K562 (cell line): ENCODE results near the gene SNX15. TPM values are rescaled to one million over a fixed set of nuclear protein-coding genes. Genes with fewer than 3 reads are reported as not detected.

Experiments
- ERF ChIP-seq: fragments of 450-650 bp; formaldehyde crosslinking; IDR thresholded peaks from 2 replicates; pipeline ENCODE4 v1.4.0; 2020; ENCODE audit warnings: mild to moderate bottlenecking, mixed read lengths
- EWSR1 ChIP-seq: fragments of 450-650 bp; IDR thresholded peaks from 2 replicates; pipeline ENCODE4 v1.6.1; 2018; ENCODE audit warnings: borderline replicate concordance, mild to moderate bottlenecking, low read depth, moderate library complexity; ENCODE audit not compliant: partially characterized antibody
- GATAD2A ChIP-seq: fragments of 450-650 bp; IDR thresholded peaks from 2 replicates; pipeline ENCODE4 v1.6.1; 2017
- HMG20A ChIP-seq: fragments of 450-650 bp; formaldehyde crosslinking; conservative IDR thresholded peaks from 2 replicates; pipeline ENCODE4 v1.4.0; 2020; ENCODE audit warnings: mild to moderate bottlenecking, mixed read lengths
- HNRNPH1 ChIP-seq: fragments of 200-400 bp; formaldehyde crosslinking; optimal IDR thresholded peaks from 2 replicates; pipeline ENCODE3; 2017; ENCODE audit warnings: low read depth, mild to moderate bottlenecking, low read length, moderate library complexity
- HSF4 ChIP-seq: fragments of 250-450 bp; sonication (Bioruptor Pico); IDR thresholded peaks from 2 replicates; pipeline ENCODE4 v2.1.2; 2022; ENCODE audit warnings: mild to moderate bottlenecking, moderate library complexity, borderline replicate concordance
- IFI16 ChIP-seq: fragments of 250-450 bp; sonication (Bioruptor Pico); IDR thresholded peaks from 2 replicates; pipeline ENCODE4 v2.1.2; 2022; ENCODE audit warnings: mild to moderate bottlenecking, inconsistent platforms
- PHB ChIP-seq: fragments of 250-450 bp; sonication (Bioruptor Pico); IDR thresholded peaks from 2 replicates; pipeline ENCODE4 v1.5.0; 2021
- RAD21 ChIP-seq, 2 experiments: fragments of 250-450 bp in 1 of 2; fragments of 450-650 bp in 1 of 2; sonication (Bioruptor Pico) in 1 of 2; formaldehyde crosslinking in 1 of 2; IDR thresholded peaks in 1 of 2; conservative IDR thresholded peaks in 1 of 2; 2 replicates each; pipeline versions ENCODE4 v1.4.0 to v1.8.0; 2020 to 2022; ENCODE audit warnings: mild to moderate bottlenecking in 2 of 2, moderate library complexity in 1 of 2
- RBBP5 ChIP-seq: fragments of 200-600 bp; sonication (generic); IDR thresholded peaks from 2 replicates; pipeline ENCODE4 v1.6.1; 2012; ENCODE audit warnings: borderline replicate concordance, mild to moderate bottlenecking, low read length, control low read depth, inconsistent platforms; ENCODE audit not compliant: insufficient read depth, poor library complexity, severe bottlenecking
- STAT5A ChIP-seq: IDR thresholded peaks from 2 replicates; pipeline ENCODE4 v1.6.1; 2012; ENCODE audit warnings: low read length, inconsistent platforms, borderline replicate concordance
- TSC22D4 ChIP-seq: fragments of 450-650 bp; IDR thresholded peaks from 2 replicates; pipeline ENCODE4 v1.6.1; 2016; ENCODE audit warnings: missing genetic modification characterization, missing biosample characterization, control low read depth
- ZNF212 ChIP-seq: fragments of 450-650 bp; formaldehyde crosslinking; IDR thresholded peaks from 2 replicates; pipeline ENCODE4 v1.4.0; 2020; ENCODE audit warnings: mild to moderate bottlenecking
- ZNF217 ChIP-seq: sonication (generic); formaldehyde crosslinking; IDR thresholded peaks from 2 replicates; pipeline ENCODE4 v1.8.0; 2022; ENCODE audit warnings: mild to moderate bottlenecking, missing genetic modification reagents
- ZNF408 ChIP-seq: fragments of 250-450 bp; sonication (Bioruptor Pico); IDR thresholded peaks from 2 replicates; pipeline ENCODE4 v1.4.0; 2020; ENCODE audit warnings: low read depth, mild to moderate bottlenecking, moderate library complexity
- polyA plus RNA-seq, 8 experiments: library from polyadenylated mRNA; depleted of rRNA in 4 of 8; stranded (reverse) in 5 of 8; unstranded in 3 of 8; fragments of >200 nt; fragmentation: Nextera tagmentation in 2 of 8; fragmentation: Illumina TruSeq in 1 of 8; extraction: Ambion mirVana in 2 of 8; extraction: Trizol in 1 of 8; gene quantifications; 2 replicates each; pipeline versions ENCODE4 v1.2.1 to v1.2.3, GENCODE V29; 2011 to 2014; ENCODE audit warnings: inconsistent platforms in 1 of 8, missing spikeins in 1 of 8
- total RNA-seq, 7 experiments: library from RNA; depleted of rRNA in 6 of 7; stranded (reverse); fragments of >200 nt in 6 of 7; fragmentation: Illumina TruSeq in 2 of 7; extraction: Trizol in 2 of 7; gene quantifications; 2 replicates each; pipeline versions ENCODE4 v1.2.1 to v1.2.3, GENCODE V29; 2011 to 2021; ENCODE audit warnings: low replicate concordance in 1 of 7
- TF ChIP-seq, protein P1 (sequence below), 2 experiments: IDR thresholded peaks in 1 of 2; conservative IDR thresholded peaks in 1 of 2; 2 replicates each; pipeline ENCODE4 v1.6.1; 2016; ENCODE audit warnings: low read depth in 2 of 2, mild to moderate bottlenecking in 1 of 2, missing compliant biosample characterization in 1 of 2, missing genetic modification characterization in 1 of 2, moderate library complexity in 1 of 2
- TF ChIP-seq, protein P2 (sequence below), 2 experiments: fragments of 250-450 bp in 1 of 2; fragments of 450-650 bp in 1 of 2; sonication (Bioruptor Pico) in 1 of 2; IDR thresholded peaks; 2 replicates each; pipeline versions ENCODE4 v1.6.1 to v1.8.0; 2016 to 2021; ENCODE audit warnings: mild to moderate bottlenecking in 2 of 2, moderate library complexity in 2 of 2, missing compliant biosample characterization in 1 of 2, missing genetic modification characterization in 1 of 2
- TF ChIP-seq, protein P3 (sequence below): fragments of 200-800 bp; sonication (Bioruptor generic); IDR thresholded peaks from 2 replicates; pipeline ENCODE4 v1.6.1; 2016; ENCODE audit warnings: missing genetic modification characterization, missing compliant biosample characterization

The SNX15 gene
- total and polyA plus RNA-seq, 9 of the 15 experiments (the other 6 are each of a cell fraction or from before 2014, with no cell fraction given), result 1.8 to 27.8 (median 15.2) TPM

DNA sequence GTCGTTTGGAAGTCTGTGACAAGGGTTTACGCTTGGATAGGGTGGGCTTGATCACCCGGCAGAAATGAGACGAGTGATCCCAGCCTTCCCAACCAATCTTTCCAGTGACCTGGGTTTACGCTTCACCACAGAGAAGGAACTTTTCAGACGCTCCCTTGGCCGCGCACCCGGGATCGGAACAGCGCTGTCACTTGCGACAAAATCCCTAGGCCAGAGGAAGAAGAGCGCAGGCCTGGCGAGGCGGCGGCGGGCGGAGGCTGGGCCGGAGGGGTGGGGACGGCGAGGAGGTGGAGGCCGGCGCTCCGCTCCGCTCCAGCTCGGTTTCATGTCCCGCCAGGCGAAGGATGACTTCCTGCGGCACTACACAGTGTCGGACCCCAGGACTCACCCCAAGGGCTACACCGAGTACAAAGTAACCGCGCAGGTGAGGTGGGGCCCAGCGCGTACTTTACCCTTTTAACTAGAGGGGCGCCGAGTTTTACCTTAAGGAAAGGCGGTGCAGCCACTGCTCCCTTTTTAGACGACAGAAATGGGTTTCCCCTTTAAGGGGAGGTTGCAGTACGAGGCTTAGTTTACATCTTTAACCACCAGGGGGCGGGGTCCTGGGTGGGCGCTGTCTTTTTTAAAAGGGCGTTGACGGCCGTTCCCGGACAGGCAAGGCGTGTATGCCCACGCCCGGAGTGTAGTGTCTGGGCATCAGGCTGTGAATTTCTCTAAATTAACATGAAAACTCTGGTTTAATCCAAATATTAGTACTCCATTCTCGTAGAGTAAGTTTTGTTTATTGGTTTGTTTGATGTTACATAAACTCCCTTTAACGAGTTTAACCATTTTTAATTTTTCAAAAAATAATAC lies at the start of gene SNX15 (continued):
- TF ChIP-seq STAT5A, result peak; percentile 6; the same call in 1 of the 2 replicates
- no peak for TF ChIP-seq HNRNPH1
- no peak; the same call in 1 of the 2 replicates for TF ChIP-seq GATAD2A
- TF ChIP-seq ZNF408 (CRISPR knock-in tag), result no peak
- TF ChIP-seq EWSR1, result no peak
- TF ChIP-seq, protein P1, sequence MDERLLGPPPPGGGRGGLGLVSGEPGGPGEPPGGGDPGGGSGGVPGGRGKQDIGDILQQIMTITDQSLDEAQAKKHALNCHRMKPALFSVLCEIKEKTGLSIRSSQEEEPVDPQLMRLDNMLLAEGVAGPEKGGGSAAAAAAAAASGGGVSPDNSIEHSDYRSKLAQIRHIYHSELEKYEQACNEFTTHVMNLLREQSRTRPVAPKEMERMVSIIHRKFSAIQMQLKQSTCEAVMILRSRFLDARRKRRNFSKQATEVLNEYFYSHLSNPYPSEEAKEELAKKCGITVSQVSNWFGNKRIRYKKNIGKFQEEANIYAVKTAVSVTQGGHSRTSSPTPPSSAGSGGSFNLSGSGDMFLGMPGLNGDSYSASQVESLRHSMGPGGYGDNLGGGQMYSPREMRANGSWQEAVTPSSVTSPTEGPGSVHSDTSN (CRISPR knock-in tag; IDR thresholded peaks at IDR 0.05; ENCODE audit: low read depth), result no peak
- TF ChIP-seq, protein P1 (tag; conservative IDR thresholded peaks at IDR 0.05; ENCODE audit: low read depth), result no peak
- no peak for TF ChIP-seq RBBP5
- TF ChIP-seq, protein P2, sequence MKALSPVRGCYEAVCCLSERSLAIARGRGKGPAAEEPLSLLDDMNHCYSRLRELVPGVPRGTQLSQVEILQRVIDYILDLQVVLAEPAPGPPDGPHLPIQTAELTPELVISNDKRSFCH (CRISPR knock-in tag; IDR thresholded peaks at IDR 0.05), result no peak
- TF ChIP-seq, protein P2 (tag; IDR thresholded peaks at IDR 0.05), result no peak; the same call in 1 of the 2 replicates
- no peak for TF ChIP-seq ERF (CRISPR knock-in tag)
- no peak for TF ChIP-seq HSF4 (CRISPR knock-in tag)
- no peak for TF ChIP-seq TSC22D4 (tag)
- no peak for TF ChIP-seq ZNF217 (CRISPR knock-in tag)
- TF ChIP-seq RAD21 (CRISPR knock-in tag; conservative IDR thresholded peaks at IDR 0.05 in 1 of 2, IDR thresholded peaks at IDR 0.05 in 1 of 2), result peak; percentile 30 to 35; a peak in 3 of 4 replicates
- TF ChIP-seq, protein P3, sequence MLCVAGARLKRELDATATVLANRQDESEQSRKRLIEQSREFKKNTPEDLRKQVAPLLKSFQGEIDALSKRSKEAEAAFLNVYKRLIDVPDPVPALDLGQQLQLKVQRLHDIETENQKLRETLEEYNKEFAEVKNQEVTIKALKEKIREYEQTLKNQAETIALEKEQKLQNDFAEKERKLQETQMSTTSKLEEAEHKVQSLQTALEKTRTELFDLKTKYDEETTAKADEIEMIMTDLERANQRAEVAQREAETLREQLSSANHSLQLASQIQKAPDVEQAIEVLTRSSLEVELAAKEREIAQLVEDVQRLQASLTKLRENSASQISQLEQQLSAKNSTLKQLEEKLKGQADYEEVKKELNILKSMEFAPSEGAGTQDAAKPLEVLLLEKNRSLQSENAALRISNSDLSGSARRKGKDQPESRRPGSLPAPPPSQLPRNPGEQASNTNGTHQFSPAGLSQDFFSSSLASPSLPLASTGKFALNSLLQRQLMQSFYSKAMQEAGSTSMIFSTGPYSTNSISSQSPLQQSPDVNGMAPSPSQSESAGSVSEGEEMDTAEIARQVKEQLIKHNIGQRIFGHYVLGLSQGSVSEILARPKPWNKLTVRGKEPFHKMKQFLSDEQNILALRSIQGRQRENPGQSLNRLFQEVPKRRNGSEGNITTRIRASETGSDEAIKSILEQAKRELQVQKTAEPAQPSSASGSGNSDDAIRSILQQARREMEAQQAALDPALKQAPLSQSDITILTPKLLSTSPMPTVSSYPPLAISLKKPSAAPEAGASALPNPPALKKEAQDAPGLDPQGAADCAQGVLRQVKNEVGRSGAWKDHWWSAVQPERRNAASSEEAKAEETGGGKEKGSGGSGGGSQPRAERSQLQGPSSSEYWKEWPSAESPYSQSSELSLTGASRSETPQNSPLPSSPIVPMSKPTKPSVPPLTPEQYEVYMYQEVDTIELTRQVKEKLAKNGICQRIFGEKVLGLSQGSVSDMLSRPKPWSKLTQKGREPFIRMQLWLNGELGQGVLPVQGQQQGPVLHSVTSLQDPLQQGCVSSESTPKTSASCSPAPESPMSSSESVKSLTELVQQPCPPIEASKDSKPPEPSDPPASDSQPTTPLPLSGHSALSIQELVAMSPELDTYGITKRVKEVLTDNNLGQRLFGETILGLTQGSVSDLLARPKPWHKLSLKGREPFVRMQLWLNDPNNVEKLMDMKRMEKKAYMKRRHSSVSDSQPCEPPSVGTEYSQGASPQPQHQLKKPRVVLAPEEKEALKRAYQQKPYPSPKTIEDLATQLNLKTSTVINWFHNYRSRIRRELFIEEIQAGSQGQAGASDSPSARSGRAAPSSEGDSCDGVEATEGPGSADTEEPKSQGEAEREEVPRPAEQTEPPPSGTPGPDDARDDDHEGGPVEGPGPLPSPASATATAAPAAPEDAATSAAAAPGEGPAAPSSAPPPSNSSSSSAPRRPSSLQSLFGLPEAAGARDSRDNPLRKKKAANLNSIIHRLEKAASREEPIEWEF (CRISPR knock-in tag), result no peak
- no peak for TF ChIP-seq ZNF212 (CRISPR knock-in tag)
- no peak for TF ChIP-seq PHB
- no peak for TF ChIP-seq IFI16 (CRISPR knock-in tag)
- TF ChIP-seq HMG20A, result no peak
